ENCODE results near the gene SLFN13. TPM values are rescaled to one million over a fixed set of nuclear protein-coding genes. Genes with fewer than 3 reads are reported as not detected.

SLFN13 gene
- total RNA-seq, 1 experiment from 2014 or later = not detected

DNA sequence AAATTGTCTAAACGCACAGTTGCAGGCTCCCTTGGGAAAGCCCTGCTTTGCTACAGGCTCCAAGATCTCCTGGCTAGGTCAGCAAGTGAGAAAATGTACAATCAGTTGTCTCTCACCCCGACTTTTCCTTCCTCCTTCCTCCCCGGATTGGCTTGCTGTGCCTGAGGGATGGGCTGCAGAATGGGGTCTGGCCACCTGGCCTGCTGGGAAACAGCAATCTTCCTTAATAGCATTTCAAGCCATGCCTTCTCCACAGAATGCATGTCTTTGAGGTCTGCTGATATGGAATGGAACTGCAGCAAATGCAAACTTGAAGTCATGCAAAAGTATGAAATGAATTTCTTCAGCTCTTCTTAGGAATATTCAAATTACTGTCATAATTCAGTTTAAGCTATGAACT lies 42.9 kb upstream of the SLFN13 start:
- CTCF ChIA-PET = no interaction called here

DNA sequence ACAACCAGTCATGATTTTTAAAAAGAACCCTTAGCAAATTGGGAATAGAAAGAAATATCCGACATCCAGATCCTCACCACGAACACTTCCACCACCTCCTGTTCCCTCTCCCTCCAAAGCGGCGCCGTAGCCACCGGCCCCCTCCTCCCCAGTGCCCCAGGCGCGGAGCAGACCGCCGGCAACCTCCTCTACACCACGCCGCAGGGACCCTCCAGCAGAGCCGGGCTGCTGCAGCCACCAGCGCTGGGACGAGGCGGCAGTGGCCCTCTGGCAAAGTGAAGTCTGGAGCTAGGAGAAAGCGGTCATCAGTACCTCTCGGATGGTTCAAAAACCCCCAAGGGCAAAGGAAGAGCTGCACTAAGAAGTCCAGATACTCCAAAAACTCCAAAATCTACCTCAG lies 41.4 kb upstream of the SLFN13 start:
- H3K4me3 Mint-ChIP-seq (ENCODE audit: unreplicated experiment) = no peak overlapping the region
- no peaks in the 10 kb centered on the region for H3K36me3 ChIP-seq (ENCODE audit: control insufficient read depth, insufficient read depth, low read length)
- H3K4me1 ChIP-seq = no peaks in the 10 kb centered on the region
- BruUV-seq (replicated peaks) = no TSS peak
- intact Hi-C loops (cut with micrococcal nuclease; ENCODE audit: unreplicated experiment) = no loop called here
- no peaks in the 10 kb centered on the region for H3K9me3 ChIP-seq
- H3K27me3 ChIP-seq (replicated peaks; ENCODE audit: control insufficient read depth, insufficient read depth, low read length) = no peaks in the 10 kb centered on the region
- no peaks in the 10 kb centered on the region for H3K36me3 Mint-ChIP-seq (ENCODE audit: insufficient read depth, unreplicated experiment)
- no peaks in the 10 kb centered on the region for H3K9me3 Mint-ChIP-seq (ENCODE audit: unreplicated experiment)
- H3K4me1 Mint-ChIP-seq (ENCODE audit: low read depth, unreplicated experiment) = no peaks in the 10 kb centered on the region
- CTCF ChIA-PET = interaction anchor here (0.6 kb wide), 1 partner anchor 59 kb away, joined by 3 read pairs; no protein-coding TSS in a partner anchor
- DNase-seq = no peak
- no peak overlapping the region for H3K27ac Mint-ChIP-seq (ENCODE audit: unreplicated experiment)
- TF ChIP-seq, protein P1, sequence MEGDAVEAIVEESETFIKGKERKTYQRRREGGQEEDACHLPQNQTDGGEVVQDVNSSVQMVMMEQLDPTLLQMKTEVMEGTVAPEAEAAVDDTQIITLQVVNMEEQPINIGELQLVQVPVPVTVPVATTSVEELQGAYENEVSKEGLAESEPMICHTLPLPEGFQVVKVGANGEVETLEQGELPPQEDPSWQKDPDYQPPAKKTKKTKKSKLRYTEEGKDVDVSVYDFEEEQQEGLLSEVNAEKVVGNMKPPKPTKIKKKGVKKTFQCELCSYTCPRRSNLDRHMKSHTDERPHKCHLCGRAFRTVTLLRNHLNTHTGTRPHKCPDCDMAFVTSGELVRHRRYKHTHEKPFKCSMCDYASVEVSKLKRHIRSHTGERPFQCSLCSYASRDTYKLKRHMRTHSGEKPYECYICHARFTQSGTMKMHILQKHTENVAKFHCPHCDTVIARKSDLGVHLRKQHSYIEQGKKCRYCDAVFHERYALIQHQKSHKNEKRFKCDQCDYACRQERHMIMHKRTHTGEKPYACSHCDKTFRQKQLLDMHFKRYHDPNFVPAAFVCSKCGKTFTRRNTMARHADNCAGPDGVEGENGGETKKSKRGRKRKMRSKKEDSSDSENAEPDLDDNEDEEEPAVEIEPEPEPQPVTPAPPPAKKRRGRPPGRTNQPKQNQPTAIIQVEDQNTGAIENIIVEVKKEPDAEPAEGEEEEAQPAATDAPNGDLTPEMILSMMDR (IDR thresholded peaks at IDR 0.05; ENCODE audit: insufficient read depth in 1 of 2, low read depth in 1 of 2, low read length in 1 of 2, severe bottlenecking in 1 of 2, unreplicated experiment in 1 of 2) = no peak
- H3K27me3 Mint-ChIP-seq (ENCODE audit: insufficient read depth, unreplicated experiment) = peaks cover 24% of the 10 kb centered on the region
- POLR2A ChIA-PET = no interaction called here
- H3K4me3 ChIP-seq (ENCODE audit: low read depth, low read length) = no peak overlapping the region

More for the DNA sequence above, 42.9 kb upstream of the SLFN13 start:
- DNase-seq = no peak
- Histone ChIP-seq H3K36me3 (ENCODE audit: control insufficient read depth, insufficient read depth, low read length) (no peaks in the 10 kb centered on the region), H3K4me1 (no peaks in the 10 kb centered on the region), H3K27me3 (replicated peaks; ENCODE audit: control insufficient read depth, insufficient read depth, low read length) (no peaks in the 10 kb centered on the region), H3K9me3 (no peaks in the 10 kb centered on the region), H3K4me3 (ENCODE audit: low read depth, low read length) (no peak overlapping the region)
- POLR2A ChIA-PET = no interaction called here
- no peaks in the 10 kb centered on the region for H3K36me3 Mint-ChIP-seq (ENCODE audit: insufficient read depth, unreplicated experiment)
- H3K4me3 Mint-ChIP-seq (ENCODE audit: unreplicated experiment) = no peak overlapping the region
- no peaks in the 10 kb centered on the region for H3K4me1 Mint-ChIP-seq (ENCODE audit: low read depth, unreplicated experiment)
- no TSS peak for BruUV-seq (replicated peaks)
- no peaks in the 10 kb centered on the region for H3K9me3 Mint-ChIP-seq (ENCODE audit: unreplicated experiment)
- TF ChIP-seq, protein P1 (IDR thresholded peaks at IDR 0.05; ENCODE audit: insufficient read depth in 1 of 2, low read depth in 1 of 2, low read length in 1 of 2, severe bottlenecking in 1 of 2, unreplicated experiment in 1 of 2) = no peak
- intact Hi-C loops (cut with micrococcal nuclease; ENCODE audit: unreplicated experiment) = no loop called here
- H3K27ac Mint-ChIP-seq (ENCODE audit: unreplicated experiment) = no peak overlapping the region
- H3K27me3 Mint-ChIP-seq (ENCODE audit: insufficient read depth, unreplicated experiment) = peaks cover 24% of the 10 kb centered on the region

DNA sequence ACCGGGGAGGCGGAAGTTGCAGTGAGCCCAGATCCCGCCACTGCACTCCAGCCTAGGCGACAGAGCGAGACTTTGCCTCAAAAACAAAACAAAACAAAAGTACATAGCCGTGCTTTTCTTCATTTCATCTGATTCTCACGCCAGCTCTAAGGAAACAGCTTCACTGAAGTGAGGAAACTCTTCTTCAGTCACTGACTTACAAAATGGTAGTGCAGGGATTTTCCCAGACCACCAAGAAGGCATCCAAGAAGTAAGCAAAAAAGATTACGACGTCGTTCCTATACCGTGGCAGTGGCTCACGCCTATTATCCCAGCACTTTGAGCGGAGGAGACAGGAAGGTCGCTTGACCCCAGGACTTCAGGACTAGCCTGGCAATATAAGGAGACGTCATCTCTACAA lies 40.4 kb upstream of the SLFN13 start:
- Mint-ChIP-seq H3K4me1 (ENCODE audit: low read depth, unreplicated experiment) (no peaks in the 10 kb centered on the region), H3K36me3 (ENCODE audit: insufficient read depth, unreplicated experiment) (no peaks in the 10 kb centered on the region), H3K27ac (ENCODE audit: unreplicated experiment) (no peak overlapping the region), H3K4me3 (ENCODE audit: unreplicated experiment) (no peak overlapping the region), H3K27me3 (ENCODE audit: insufficient read depth, unreplicated experiment) (peaks cover 21% of the 10 kb centered on the region), H3K9me3 (ENCODE audit: unreplicated experiment) (no peaks in the 10 kb centered on the region)
- intact Hi-C loops (cut with micrococcal nuclease; ENCODE audit: unreplicated experiment) = no loop called here
- Histone ChIP-seq H3K27me3 (replicated peaks; ENCODE audit: control insufficient read depth, insufficient read depth, low read length) (no peaks in the 10 kb centered on the region), H3K4me1 (no peaks in the 10 kb centered on the region), H3K36me3 (ENCODE audit: control insufficient read depth, insufficient read depth, low read length) (no peaks in the 10 kb centered on the region), H3K4me3 (ENCODE audit: low read depth, low read length) (no peak overlapping the region), H3K9me3 (no peaks in the 10 kb centered on the region)
- DNase-seq = no peak
- POLR2A ChIA-PET = no interaction called here
- CTCF ChIA-PET = no interaction called here
- TF ChIP-seq, protein P1 (IDR thresholded peaks at IDR 0.05; ENCODE audit: insufficient read depth in 1 of 2, low read depth in 1 of 2, low read length in 1 of 2, severe bottlenecking in 1 of 2, unreplicated experiment in 1 of 2) = no peak
- BruUV-seq (replicated peaks) = no TSS peak

Measured in Caco-2 (cell line).